H1 (cell line): ENCODE data around the gene BCAR1. TPM values are rescaled to one million over a fixed set of nuclear protein-coding genes. Genes with fewer than 3 reads are reported as not detected.

Experiments
- CTCF ChIA-PET: fragments of 300-600 bp; sonication (Branson Sonifier 250); formaldehyde crosslinking; loops from one replicate; lab custom pipeline; 2021; ENCODE audit not compliant: partially characterized antibody; lab: Charles Lee
- POLR2A ChIA-PET: fragments of 300-600 bp; sonication (Branson Sonifier 250); formaldehyde crosslinking; loops from one replicate; lab custom pipeline; 2021; ENCODE audit warnings: inconsistent platforms; ENCODE audit not compliant: partially characterized antibody; lab: Charles Lee
- DNase-seq, 2 experiments: peaks; one replicate each; pipeline versions ENCODE4 v3.0.0 to v3.0.0-alpha.2; 2010 to 2022; ENCODE audit warnings: low spot score in 2 of 2, low read depth in 1 of 2, mixed read lengths in 1 of 2
- FAIRE-seq: peaks from 2 replicates; lab custom pipeline; 2011; peaks lifted over from hg19 to GRCh38; lab: Jason Lieb, UNC
- H2AFZ ChIP-seq: 2 replicates; pipeline ENCODE4 v1.8.1; 2012; ENCODE audit warnings: low read length, inconsistent platforms
- H2AK5ac ChIP-seq: 2 replicates; pipeline ENCODE4 v1.6.1; 2013; ENCODE audit warnings: low read depth, low read length
- H2BK120ac ChIP-seq: replicated peaks from 2 replicates; pipeline ENCODE3; 2013; ENCODE audit warnings: low read depth, low read length, inconsistent platforms
- H2BK12ac ChIP-seq: 2 replicates; pipeline ENCODE4 v1.6.1; 2013; ENCODE audit warnings: low read depth, low read length
- H2BK15ac ChIP-seq: 2 replicates; pipeline ENCODE4 v1.6.1; 2013; ENCODE audit warnings: low read length
- H2BK20ac ChIP-seq: 2 replicates; pipeline ENCODE4 v1.6.1; 2013; ENCODE audit warnings: low read length
- H2BK5ac ChIP-seq: 2 replicates; pipeline ENCODE4 v1.6.1; 2013; ENCODE audit warnings: low read depth, low read length
- H3K14ac ChIP-seq: 2 replicates; pipeline ENCODE4 v1.6.1; 2013; ENCODE audit warnings: inconsistent platforms; ENCODE audit not compliant: insufficient read length
- H3K18ac ChIP-seq: 2 replicates; pipeline ENCODE4 v1.6.1; 2013; ENCODE audit warnings: low read length; ENCODE audit errors: extremely low read depth
- H3K23ac ChIP-seq: 2 replicates; pipeline ENCODE4 v1.6.1; 2013; ENCODE audit warnings: inconsistent platforms; ENCODE audit not compliant: insufficient read length
- H3K23me2 ChIP-seq: 2 replicates; pipeline ENCODE4 v1.6.1; 2013; ENCODE audit warnings: low read depth, low read length
- H3K27ac ChIP-seq: 2 replicates; pipeline ENCODE4 v1.6.1; 2011; ENCODE audit warnings: low read depth, low read length, inconsistent platforms
- H3K27me3 ChIP-seq, 4 experiments: replicated peaks in 1 of 4; 1 replicate in 1 of 4; 2 replicates in 3 of 4; pipeline versions ENCODE4 v1.6.1 to v1.8.1; 2011 to 2013; ENCODE audit warnings: low read length in 3 of 4, mild to moderate bottlenecking in 3 of 4, inconsistent platforms in 2 of 4, mixed read lengths in 2 of 4, moderate library complexity in 1 of 4; ENCODE audit not compliant: control insufficient read depth in 3 of 4, insufficient read depth in 3 of 4; ENCODE audit errors: extremely low read depth in 1 of 4
- H3K36me3 ChIP-seq, 4 experiments: 2 replicates each; pipeline versions ENCODE4 v1.6.1 to v1.8.1; 2011 to 2013; ENCODE audit warnings: mild to moderate bottlenecking in 4 of 4, low read length in 3 of 4, moderate library complexity in 2 of 4, control low read depth in 1 of 4, inconsistent platforms in 1 of 4; ENCODE audit not compliant: insufficient read depth in 4 of 4, control insufficient read depth in 2 of 4
- H3K4ac ChIP-seq: replicated peaks from 2 replicates; pipeline ENCODE3; 2013; ENCODE audit warnings: low read length, low read depth, mixed read lengths, inconsistent platforms; ENCODE audit not compliant: insufficient read length
- H3K4me1 ChIP-seq, 4 experiments: replicated peaks in 1 of 4; 1 replicate in 1 of 4; 2 replicates in 3 of 4; pipeline versions ENCODE4 v1.6.1 to v1.8.1; 2011 to 2013; ENCODE audit warnings: low read length in 3 of 4, inconsistent platforms in 2 of 4, mixed read lengths in 1 of 4; ENCODE audit not compliant: insufficient read depth in 4 of 4, control insufficient read depth in 3 of 4
- H3K4me2 ChIP-seq, 2 experiments: 2 replicates each; pipeline versions ENCODE4 v1.6.1 to v1.8.1; 2011 to 2013; ENCODE audit warnings: low read depth in 2 of 2, low read length in 2 of 2, control low read depth in 1 of 2, inconsistent platforms in 1 of 2, mild to moderate bottlenecking in 1 of 2; ENCODE audit not compliant: insufficient read depth in 1 of 2
- H3K4me3 ChIP-seq, 4 experiments: fragments of 200-600, 300-600 bp in 1 of 4; sonication (generic), shearing (Covaris generic), sonication (Bioruptor Twin) in 1 of 4; 2 replicates each; pipeline versions ENCODE4 v1.5.1 to v1.8.1; 2011 to 2016; ENCODE audit warnings: low read length in 4 of 4, low read depth in 3 of 4, control low read depth in 2 of 4, inconsistent platforms in 2 of 4, mild to moderate bottlenecking in 2 of 4, mixed read lengths in 1 of 4, moderate library complexity in 1 of 4; ENCODE audit not compliant: insufficient read depth in 2 of 4; ENCODE audit errors: extremely low read depth in 1 of 4
- H3K56ac ChIP-seq: replicated peaks from 2 replicates; pipeline ENCODE3; 2013; ENCODE audit warnings: low read depth, mild to moderate bottlenecking, mixed read lengths, low read length, inconsistent platforms; ENCODE audit not compliant: insufficient read length
- H3K79me1 ChIP-seq: 2 replicates; pipeline ENCODE4 v1.6.1; 2013; ENCODE audit warnings: low read depth, low read length, control low read depth
- H3K79me2 ChIP-seq, 2 experiments: 2 replicates each; pipeline versions ENCODE4 v1.6.1 to v1.8.1; 2012 to 2013; ENCODE audit warnings: low read length in 2 of 2, mild to moderate bottlenecking in 2 of 2, inconsistent platforms in 1 of 2; ENCODE audit not compliant: insufficient read depth in 2 of 2, control insufficient read depth in 1 of 2
- H3K9ac ChIP-seq, 4 experiments: replicated peaks in 1 of 4; 1 replicate in 1 of 4; 2 replicates in 3 of 4; pipeline versions ENCODE4 v1.6.1 to v1.8.1; 2011 to 2013; ENCODE audit warnings: low read depth in 3 of 4, low read length in 3 of 4, control low read depth in 2 of 4, mild to moderate bottlenecking in 2 of 4, moderate library complexity in 2 of 4, inconsistent platforms in 1 of 4; ENCODE audit errors: extremely low read depth in 1 of 4
- H3K9me3 ChIP-seq, 2 experiments: 2 replicates each; pipeline versions ENCODE4 v1.6.1 to v1.8.1; 2012 to 2013; ENCODE audit warnings: mild to moderate bottlenecking in 2 of 2, moderate library complexity in 2 of 2, control low read depth in 1 of 2, inconsistent platforms in 1 of 2, low read depth in 1 of 2, low read length in 1 of 2, mixed read lengths in 1 of 2; ENCODE audit not compliant: insufficient read depth in 2 of 2
- H4K20me1 ChIP-seq, 2 experiments: replicated peaks in 1 of 2; 2 replicates each; pipeline versions ENCODE3 to v1.8.1; 2011 to 2013; ENCODE audit warnings: inconsistent platforms in 2 of 2, low read length in 2 of 2, mild to moderate bottlenecking in 1 of 2; ENCODE audit not compliant: insufficient read depth in 2 of 2, control insufficient read depth in 1 of 2
- H4K5ac ChIP-seq: 2 replicates; pipeline ENCODE4 v1.6.1; 2013; ENCODE audit warnings: low read length, low read depth, mixed read lengths, inconsistent platforms; ENCODE audit not compliant: insufficient read length
- H4K8ac ChIP-seq: 2 replicates; pipeline ENCODE4 v1.8.0; 2013; ENCODE audit warnings: mild to moderate bottlenecking, moderate library complexity, low read length, inconsistent platforms; ENCODE audit not compliant: insufficient read depth; ENCODE audit errors: extremely low read depth
- H4K91ac ChIP-seq: replicated peaks from 2 replicates; pipeline ENCODE3; 2013; ENCODE audit warnings: low read length, mixed read lengths, inconsistent platforms; ENCODE audit not compliant: insufficient read length
- BRCA1 ChIP-seq: IDR thresholded peaks from 2 replicates; pipeline ENCODE4 v1.6.1; 2012; ENCODE audit warnings: low read depth, low read length, improper control_type of control experiment
- CBX5 ChIP-seq: fragments of 300-800, 300-1000 bp; sonication (generic); IDR thresholded peaks from 2 replicates; pipeline ENCODE4 v1.7.1; 2016; ENCODE audit warnings: antibody characterized with exemption, low read length, low read depth
- CEBPB ChIP-seq: IDR thresholded peaks from 2 replicates; pipeline ENCODE4 v1.6.1; 2012; ENCODE audit warnings: low read depth, low read length
- CREB1 ChIP-seq: IDR thresholded peaks from 2 replicates; pipeline ENCODE4 v1.6.1; 2012; ENCODE audit warnings: inconsistent platforms
- HDAC2 ChIP-seq, 2 experiments: fragments of 300-600 bp in 1 of 2; sonication (generic) in 1 of 2; IDR thresholded peaks; 2 replicates each; pipeline ENCODE4 v1.6.1; 2011 to 2012; ENCODE audit warnings: low read depth in 2 of 2, low read length in 2 of 2, mild to moderate bottlenecking in 2 of 2, moderate library complexity in 2 of 2, borderline replicate concordance in 1 of 2, inconsistent platforms in 1 of 2
- JUN ChIP-seq: IDR thresholded peaks from 2 replicates; pipeline ENCODE4 v1.6.1; 2011; ENCODE audit warnings: low read depth, mild to moderate bottlenecking, improper control_type of control experiment, low read length
- KDM4A ChIP-seq: IDR thresholded peaks from one replicate; pipeline ENCODE4 v1.7.1; 2012; ENCODE audit warnings: low read depth, mild to moderate bottlenecking, moderate library complexity, low read length, inconsistent platforms; ENCODE audit not compliant: severe bottlenecking
- MAFK ChIP-seq: IDR thresholded peaks from 2 replicates; pipeline ENCODE4 v1.6.1; 2012; ENCODE audit warnings: low read depth, mild to moderate bottlenecking, improper control_type of control experiment, low read length
- POU5F1 ChIP-seq: IDR thresholded peaks from 2 replicates; pipeline ENCODE4 v1.6.1; 2011; ENCODE audit warnings: low read depth, mild to moderate bottlenecking, low read length, moderate library complexity
- RXRA ChIP-seq: IDR thresholded peaks from 2 replicates; pipeline ENCODE4 v1.6.1; 2011; ENCODE audit warnings: low read depth, mild to moderate bottlenecking, low read length, moderate library complexity; ENCODE audit not compliant: insufficient read depth
- SP1 ChIP-seq: IDR thresholded peaks from 2 replicates; pipeline ENCODE4 v1.6.1; 2011; ENCODE audit warnings: low read depth, low read length
- SUZ12 ChIP-seq: fragments of 200-600 bp; sonication (generic); IDR thresholded peaks from 2 replicates; pipeline ENCODE4 v1.6.1; 2012; ENCODE audit warnings: mild to moderate bottlenecking, inconsistent platforms, low read length, moderate library complexity, mixed read lengths
- TAF1 ChIP-seq: IDR thresholded peaks from 2 replicates; pipeline ENCODE4 v1.6.1; 2011; ENCODE audit warnings: mild to moderate bottlenecking, low read depth, low read length
- WGBS, 2 experiments: shearing (Covaris generic) in 1 of 2; methylation state at CpG; one replicate each; pipeline versions ENCODE4 v1.1.6 to v1.1.7; 2013 to 2015; ENCODE audit warnings: low lambda C conversion rate in 2 of 2, mixed read lengths in 2 of 2, inconsistent platforms in 1 of 2, low coverage in 1 of 2, missing lambda C conversion rate in 1 of 2; ENCODE audit not compliant: insufficient replicate concordance in 2 of 2, insufficient coverage in 1 of 2, insufficient read length in 1 of 2; ENCODE audit errors: extremely low coverage in 1 of 2, missing lambda C conversion rate in 1 of 2; 5-methylcytosine and 5-hydroxymethylcytosine counted together
- polyA plus RNA-seq, 7 experiments: library from polyadenylated mRNA; depleted of rRNA in 3 of 7; stranded (reverse) in 5 of 7; unstranded in 2 of 7; fragments of >200 nt in 5 of 7; fragments of 200-250 nt in 2 of 7; gene quantifications; 1 replicate in 5 of 7; 2 replicates in 1 of 7; 4 replicates in 1 of 7; pipeline versions ENCODE4 v1.2.1 to v1.2.3, GENCODE V29; 2011 to 2013; ENCODE audit warnings: missing spikeins in 2 of 7, mixed read lengths in 2 of 7
- total RNA-seq: library from RNA; stranded (reverse); fragmentation: NEBNext Ultra II Directional; extraction: Animal tissue kit (Norgen Biotek cat#: 25700); gene quantifications from 2 replicates; pipeline ENCODE4 v1.2.1, GENCODE V29; 2021

The BCAR1 gene
- total and polyA plus RNA-seq, 2 of the 8 experiments (the other 6 are each of a cell fraction or from before 2014, with no cell fraction given) = 59.8 to 105 TPM

DNA sequence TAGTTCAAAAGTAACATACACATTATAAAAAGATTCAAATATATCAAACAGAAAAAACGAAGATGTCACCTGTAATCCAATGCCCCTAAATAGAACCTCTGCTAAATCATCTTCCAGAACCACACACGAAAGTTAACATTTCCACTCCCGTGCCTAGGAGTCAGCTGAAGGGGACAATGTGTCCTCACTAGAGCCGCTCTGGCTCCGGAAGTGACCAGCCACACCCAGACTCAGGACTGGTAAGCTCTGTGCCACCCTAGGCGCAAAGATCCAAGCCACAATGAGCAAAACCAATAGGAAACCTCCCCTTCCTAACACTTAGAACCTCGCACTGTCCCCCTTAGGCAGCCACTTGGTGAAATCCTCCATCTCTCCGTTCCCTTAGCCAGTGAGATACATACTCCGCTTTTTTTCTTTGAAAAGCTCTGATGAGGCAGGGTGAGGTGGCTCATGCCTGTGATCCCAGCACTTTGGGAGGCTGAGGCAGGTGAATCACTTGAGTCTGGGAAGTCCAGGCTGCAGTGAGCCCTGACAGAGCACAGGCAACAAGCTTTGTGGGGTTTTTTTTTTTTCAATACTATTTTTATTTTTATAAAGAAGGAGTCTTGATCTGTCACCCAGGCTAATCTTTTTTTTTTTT is 20.8 kb downstream of the BCAR1 start:
- H3K23ac ChIP-seq = no peak overlapping the region
- H3K18ac ChIP-seq = no peak overlapping the region
- no peak overlapping the region for H3K9ac ChIP-seq
- TF ChIP-seq HDAC2 (IDR thresholded peaks at IDR 0.05; ENCODE audit: borderline replicate concordance in 1 of 2, low read depth in 2 of 2, low read length in 2 of 2) = no peak
- TF ChIP-seq RXRA = no peak
- TF ChIP-seq TAF1 = no peak
- TF ChIP-seq CREB1 = no peak
- TF ChIP-seq CEBPB = no peak
- no peak for TF ChIP-seq SUZ12
- TF ChIP-seq SP1 = no peak
- TF ChIP-seq JUN = no peak
- no peak for TF ChIP-seq CBX5
- no peak for TF ChIP-seq POU5F1
- no peak for TF ChIP-seq BRCA1
- no peak for TF ChIP-seq KDM4A
- TF ChIP-seq MAFK = no peak
- H4K20me1 ChIP-seq = peaks cover 5 to 15% of the 10 kb centered on the region in 2 experiments
- CTCF ChIA-PET = interaction anchor here (0.6 to 10.8 kb wide), 5 partner anchors 19 to 156 kb away, joined by 3 to 236 read pairs (median 5); partner anchors contain the start of gene BCAR1
- H4K5ac ChIP-seq = no peak overlapping the region
- no peak overlapping the region for H2BK5ac ChIP-seq
- no peak overlapping the region for H3K4ac ChIP-seq
- no peak overlapping the region for H3K4me2 ChIP-seq
- no peak for DNase-seq
- H2AK5ac ChIP-seq = no peak overlapping the region
- no peak overlapping the region for H2BK120ac ChIP-seq
- no peaks in the 10 kb centered on the region for H3K9me3 ChIP-seq
- no peak overlapping the region for H3K27ac ChIP-seq
- no peak overlapping the region for H2AFZ ChIP-seq
- no peak overlapping the region for H3K14ac ChIP-seq
- H3K27me3 ChIP-seq = no peaks in the 10 kb centered on the region
- no peak for FAIRE-seq
- H3K79me2 ChIP-seq = no peaks in the 10 kb centered on the region
- POLR2A ChIA-PET = interaction anchor here (0.7 to 22.7 kb wide), 4 partner anchors 19 to 33 kb away, joined by 3 to 375 read pairs (median 4); partner anchors contain the start of gene BCAR1
- peaks cover 10 to 37% (median 25%) of the 10 kb centered on the region in 4 experiments for H3K36me3 ChIP-seq
- no peaks in the 10 kb centered on the region for H3K23me2 ChIP-seq
- no peak overlapping the region for H2BK12ac ChIP-seq
- H2BK15ac ChIP-seq = no peak overlapping the region
- no peak overlapping the region for H4K91ac ChIP-seq
- peaks cover 0 to 4% (median 0%) of the 10 kb centered on the region in 4 experiments; a peak in 1 of 7 replicates for H3K4me1 ChIP-seq
- 90% methylated on average over 9 of the region's 9 CpGs; no CpG with 5 or more reads in 1 of the 2 experiments for WGBS, 2 experiments
- peaks cover 4% of the 10 kb centered on the region; the same call in 1 of the 2 replicates for H3K79me1 ChIP-seq
- H4K8ac ChIP-seq = no peak overlapping the region
- no peak overlapping the region for H3K4me3 ChIP-seq
- no peak overlapping the region for H2BK20ac ChIP-seq
- no peak overlapping the region for H3K56ac ChIP-seq
